Small intestine (tissue), 7 donors: ENCODE measurements around the gene AXIN2. TPM values are rescaled to one million over a fixed set of nuclear protein-coding genes. Genes with fewer than 3 reads are reported as not detected.
A peak's percentile ranks its signal among the peaks of the same experiment; 100 is the strongest.

Experiments
- DNase-seq, 2 donors: peaks; one replicate each; pipeline versions ENCODE4 v3.0.0 to v3.0.0-alpha.2; 2013
- FAIRE-seq: peaks from 2 replicates; lab custom pipeline; 2012; peaks lifted over from hg19 to GRCh38; lab: Jason Lieb, UNC
- H3K27ac ChIP-seq, 3 donors: one replicate each; pipeline ENCODE4 v1.5.1; 2013; ENCODE audit warnings: low read length in 2 of 3, mild to moderate bottlenecking in 2 of 3, control low read depth in 1 of 3, inconsistent platforms in 1 of 3, low read depth in 1 of 3, moderate library complexity in 1 of 3
- H3K27me3 ChIP-seq, 3 donors: one replicate each; pipeline ENCODE4 v1.6.1; 2013; ENCODE audit warnings: low read length in 3 of 3, inconsistent platforms in 1 of 3; ENCODE audit not compliant: control insufficient read depth in 3 of 3, insufficient read depth in 3 of 3
- H3K36me3 ChIP-seq, 3 donors: one replicate each; pipeline ENCODE4 v1.6.1; 2013; ENCODE audit warnings: low read length in 3 of 3, inconsistent platforms in 1 of 3, low read depth in 1 of 3, mild to moderate bottlenecking in 1 of 3, moderate library complexity in 1 of 3; ENCODE audit not compliant: control insufficient read depth in 3 of 3, insufficient read depth in 2 of 3
- H3K4me1 ChIP-seq, 3 donors: one replicate each; pipeline ENCODE4 v1.6.1; 2013; ENCODE audit warnings: low read length in 2 of 3, inconsistent platforms in 1 of 3, low read depth in 1 of 3, mild to moderate bottlenecking in 1 of 3, moderate library complexity in 1 of 3; ENCODE audit not compliant: control insufficient read depth in 3 of 3, insufficient read depth in 2 of 3
- H3K4me3 ChIP-seq, 3 donors: one replicate each; pipeline ENCODE4 v1.5.1; 2013; ENCODE audit warnings: low read length in 3 of 3, control low read depth in 1 of 3, inconsistent platforms in 1 of 3, low read depth in 1 of 3, mild to moderate bottlenecking in 1 of 3, moderate library complexity in 1 of 3
- H3K9me3 ChIP-seq, 2 donors: one replicate each; pipeline ENCODE4 v1.6.1; 2013; ENCODE audit warnings: low read depth in 1 of 2, low read length in 1 of 2; ENCODE audit not compliant: control insufficient read depth in 2 of 2, insufficient read depth in 1 of 2
- WGBS, 3 donors: extraction: QIAGEN DNeasy Blood & Tissue Kit; methylation state at CpG; one replicate each; pipeline ENCODE4 v1.1.7; 2013; 5-methylcytosine and 5-hydroxymethylcytosine counted together
- polyA plus RNA-seq, 4 donors: library from polyadenylated mRNA; stranded (reverse) in 3 of 4; unstranded in 1 of 4; fragments of 200-250 nt in 3 of 4; fragments of 120-200 nt in 1 of 4; gene quantifications; one replicate each; pipeline versions ENCODE4 v1.2.1 to v1.2.3, GENCODE V29; 2013
- donor health status: healthy with polysubstance abuse.
- donor health status: control.
- donor health status: control.
- donor health status: Bipolar disorder and iron deficiency.
- donor health status: healthy.

The AXIN2 gene
- polyA plus RNA-seq, 4 donors, result 0.89 to 11.9 (median 6.0) TPM

DNA sequence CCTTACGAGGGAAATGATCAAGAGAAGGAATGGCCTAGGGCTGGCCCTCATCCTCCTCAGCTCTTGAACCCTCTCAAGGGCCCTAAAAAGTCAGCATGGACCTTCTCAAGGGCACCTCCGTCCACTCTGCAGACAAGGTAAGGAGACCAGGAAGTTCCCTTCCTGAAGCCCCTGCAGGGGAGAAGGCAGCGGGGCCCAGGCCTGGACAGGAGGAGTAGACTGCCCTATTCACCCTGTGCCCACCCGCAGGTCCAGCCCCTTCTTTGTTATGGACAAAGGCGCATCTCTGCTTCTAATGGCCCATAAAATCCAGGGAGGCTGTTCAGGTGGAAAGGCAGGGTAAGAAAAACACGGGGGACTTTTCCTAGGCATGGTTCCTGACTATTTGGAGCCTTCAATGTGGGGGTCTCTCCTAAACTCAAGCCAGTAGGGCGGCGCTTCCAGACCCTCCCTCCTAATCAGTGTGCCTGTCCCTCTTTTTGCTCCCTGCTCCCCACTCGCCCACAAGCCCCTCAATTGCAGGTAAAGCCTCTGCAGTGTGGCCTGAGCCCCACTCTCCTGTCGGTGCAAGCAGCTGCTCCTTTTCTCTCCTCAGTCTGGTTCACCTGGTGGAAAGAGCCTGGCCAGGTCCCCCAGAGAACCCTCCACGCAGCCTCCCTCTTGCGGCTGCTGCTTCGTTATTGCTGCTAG is 28.2 kb downstream of the AXIN2 start:
- 74 to 86% (median 84%) methylated on average over 13 of the region's 13 CpGs for WGBS, 3 donors
- Histone ChIP-seq H3K36me3 (peaks cover 0 to 81% (median 6%) of the 10 kb centered on the region in 3 donors), H3K4me1 (peaks cover 7 to 32% (median 12%) of the 10 kb centered on the region in 3 donors), H3K4me3 (no peak overlapping the region), H3K9me3 (no peaks in the 10 kb centered on the region), H3K27me3 (no peaks in the 10 kb centered on the region), H3K27ac (peak overlapping the region in 1 of 3 donors; percentile 71)
- DNase-seq (no peak), FAIRE-seq (no peak)

DNA sequence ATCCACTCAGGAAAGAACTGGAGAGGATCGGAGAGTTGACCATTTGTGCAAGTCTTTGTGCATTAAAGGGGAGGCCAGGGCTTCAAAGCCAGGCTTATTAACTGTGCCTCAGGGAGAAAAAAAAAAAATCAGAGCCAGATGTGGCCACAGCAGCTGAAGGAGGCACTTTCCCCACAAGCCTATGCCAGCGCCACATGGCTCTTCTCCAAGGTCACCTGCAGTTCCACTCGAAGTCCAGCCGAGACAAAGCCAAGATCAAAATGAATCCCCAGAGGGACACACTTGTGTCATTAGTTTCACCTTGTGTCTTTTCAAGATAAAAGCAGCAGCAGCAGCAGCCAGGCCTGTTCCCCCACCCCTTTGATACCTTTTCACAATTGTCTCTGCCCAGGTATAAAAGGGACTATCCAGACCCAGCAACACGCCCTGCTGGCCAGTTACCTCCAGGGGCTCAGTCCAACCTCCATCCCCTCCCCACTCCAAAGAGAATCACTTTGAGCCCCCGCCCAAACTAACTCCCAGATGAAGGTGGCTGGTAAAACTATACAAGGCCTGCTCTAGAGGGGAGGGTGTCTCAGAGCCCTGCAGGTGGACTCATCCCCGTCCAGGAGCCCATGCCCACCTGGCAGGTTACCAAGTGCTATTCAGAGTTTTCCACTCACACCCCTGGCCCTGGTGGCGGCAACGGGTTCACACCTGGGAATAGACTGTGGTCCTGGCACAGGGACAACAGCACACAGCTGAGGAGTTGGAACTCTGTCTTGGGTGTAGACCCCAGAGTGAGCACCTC is 29.2 kb downstream of the AXIN2 start:
- Histone ChIP-seq H3K4me1 (peaks cover 7 to 32% (median 12%) of the 10 kb centered on the region in 3 donors), H3K9me3 (no peaks in the 10 kb centered on the region), H3K27ac (peak overlapping the region in 1 of 3 donors; percentile 71), H3K27me3 (no peaks in the 10 kb centered on the region), H3K36me3 (peaks cover 0 to 81% (median 6%) of the 10 kb centered on the region in 3 donors), H3K4me3 (no peak overlapping the region)
- FAIRE-seq (no peak), DNase-seq (no peak)
- WGBS, 3 donors, result 38 to 57% (median 41%) methylated on average over 9 of the region's 9 CpGs

DNA sequence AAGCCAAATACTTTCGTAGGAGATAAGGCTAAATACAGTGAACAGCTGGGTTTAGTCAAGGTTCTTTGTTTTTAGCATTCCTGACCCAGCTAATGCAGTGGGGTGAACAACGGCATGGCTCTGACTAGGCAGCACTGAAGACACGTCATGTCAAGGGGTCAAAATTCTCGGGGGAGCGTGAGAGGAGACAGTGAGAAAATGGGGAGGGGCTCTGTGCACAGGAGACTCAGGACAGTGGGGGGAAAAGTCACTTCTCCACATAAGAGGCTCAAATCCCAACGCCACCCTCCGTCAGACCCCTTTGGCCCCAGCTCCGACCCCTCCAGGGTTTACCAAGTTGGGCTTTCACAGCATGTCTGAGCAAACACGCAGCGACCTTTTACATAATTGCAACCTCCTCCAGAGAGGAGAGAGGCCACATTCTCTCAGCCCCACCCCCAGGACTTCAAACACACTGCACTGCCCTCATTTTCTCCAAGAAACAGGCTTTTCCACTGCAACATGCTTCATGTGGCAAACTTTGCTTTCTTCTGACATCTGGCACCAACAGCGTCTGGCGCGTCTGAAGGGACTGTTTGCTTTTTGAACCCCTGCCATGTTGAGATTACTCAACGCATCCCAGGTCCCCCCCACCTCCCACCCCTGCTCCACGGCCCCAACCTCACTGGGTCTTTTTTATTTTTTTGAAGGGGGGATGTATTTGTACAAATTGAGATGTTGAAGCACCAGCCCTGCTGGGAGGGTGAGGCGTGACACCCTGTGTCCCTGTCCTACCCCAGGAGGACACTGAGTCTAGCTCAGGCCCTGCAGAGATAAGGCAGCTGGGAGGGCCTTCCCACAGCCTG is 30.0 kb downstream of the AXIN2 start:
- Histone ChIP-seq H3K9me3 (no peaks in the 10 kb centered on the region), H3K4me1 (peaks cover 7 to 32% (median 12%) of the 10 kb centered on the region in 3 donors), H3K36me3 (peaks cover 0 to 74% (median 3%) of the 10 kb centered on the region in 3 donors), H3K4me3 (no peak overlapping the region), H3K27me3 (no peaks in the 10 kb centered on the region), H3K27ac (peak overlapping the region in 2 of 3 donors; percentile 56 to 71)
- peak; percentile 38 to 74 for DNase-seq
- no peak for FAIRE-seq
- 26 to 34% (median 30%) methylated on average over 16 of the region's 16 CpGs for WGBS, 3 donors

DNA sequence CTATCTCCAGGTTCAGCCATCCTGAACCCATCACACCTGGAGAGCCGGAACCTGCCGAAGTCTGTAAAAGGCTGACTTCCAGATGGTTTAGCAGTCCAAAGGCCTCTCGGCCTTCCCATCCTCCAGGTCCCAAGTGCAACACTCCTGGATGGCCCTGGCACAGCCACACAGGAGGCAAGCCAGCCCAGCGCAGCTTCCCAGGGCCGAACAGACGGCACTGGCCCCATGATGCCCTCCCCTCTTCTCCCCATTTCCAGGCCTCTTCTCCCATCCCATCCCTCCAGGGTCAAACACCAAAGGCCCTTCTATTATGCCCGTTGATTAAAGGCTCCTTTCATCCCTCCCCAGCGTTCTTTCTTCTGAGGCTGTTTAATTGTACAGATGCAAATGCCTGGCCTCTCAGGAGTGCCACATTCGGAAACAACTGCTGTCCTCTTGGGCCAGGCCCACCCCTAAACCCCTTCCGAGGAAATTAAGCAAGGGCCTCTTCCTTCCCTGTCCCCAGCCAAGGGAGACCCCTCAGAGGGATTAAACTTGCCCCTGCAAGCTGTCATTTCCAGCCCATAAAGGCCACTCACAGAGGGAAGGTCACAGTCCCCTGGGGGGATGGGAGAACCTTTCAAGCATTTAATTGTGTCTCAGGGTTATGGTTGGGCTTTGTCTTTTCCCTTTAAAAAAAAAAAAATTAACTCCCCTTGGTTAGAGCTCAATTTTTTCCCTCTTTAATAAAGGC is 30.8 kb downstream of the AXIN2 start:
- WGBS, 3 donors, result 26 to 54% (median 29%) methylated on average over 10 of the region's 10 CpGs
- FAIRE-seq (no peak), DNase-seq (peak in 1 of 2 donors; percentile 77)
- Histone ChIP-seq H3K36me3 (peaks cover 0 to 68% (median 3%) of the 10 kb centered on the region in 3 donors), H3K4me3 (no peak overlapping the region), H3K27me3 (no peaks in the 10 kb centered on the region), H3K9me3 (no peaks in the 10 kb centered on the region), H3K27ac (peak overlapping the region in 2 of 3 donors; percentile 45 to 71), H3K4me1 (peaks cover 7 to 32% (median 12%) of the 10 kb centered on the region in 3 donors)

DNA sequence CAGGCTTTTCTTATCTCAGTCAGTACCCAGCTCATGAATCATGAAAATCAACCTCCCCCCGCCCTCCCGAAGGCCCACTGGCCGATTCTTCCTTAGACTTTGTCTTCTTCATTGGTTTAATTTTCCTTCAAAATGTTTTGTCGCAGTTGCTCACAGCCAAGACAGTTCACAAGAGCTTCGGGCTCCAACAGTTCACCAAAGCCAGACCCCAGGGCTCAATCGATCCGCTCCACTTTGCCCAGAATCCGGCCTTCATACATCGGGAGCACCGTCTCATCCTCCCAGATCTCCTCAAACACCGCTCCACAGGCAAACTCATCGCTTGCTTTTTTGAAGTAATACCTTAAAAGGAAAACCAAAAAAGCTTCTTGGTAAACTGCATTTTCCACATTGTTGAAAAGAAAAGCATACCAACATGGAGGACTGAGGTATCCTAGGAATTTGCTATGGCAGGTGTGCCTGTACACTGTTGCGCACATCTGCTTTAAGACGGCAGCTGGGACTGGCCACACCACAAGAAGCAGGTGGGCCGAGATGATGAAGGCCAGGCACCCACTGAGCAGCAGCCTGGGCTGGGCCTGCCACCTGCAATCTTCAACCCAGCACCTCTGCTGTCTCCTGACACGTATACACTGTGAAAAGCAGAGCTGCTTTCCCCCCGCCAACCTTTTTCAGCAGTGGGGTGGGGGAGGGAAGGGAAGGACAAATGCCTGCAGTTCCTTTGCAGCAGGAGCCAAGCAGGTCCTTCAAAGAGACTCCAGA is 31.5 kb downstream of the AXIN2 start:
- Histone ChIP-seq H3K27me3 (no peaks in the 10 kb centered on the region), H3K9me3 (no peaks in the 10 kb centered on the region), H3K4me3 (no peak overlapping the region), H3K36me3 (peaks cover 0 to 64% (median 3%) of the 10 kb centered on the region in 3 donors), H3K27ac (no peak overlapping the region), H3K4me1 (peaks cover 7 to 32% (median 12%) of the 10 kb centered on the region in 3 donors)
- FAIRE-seq (no peak), DNase-seq (no peak)
- 84 to 89% (median 86%) methylated on average over 17 of the region's 17 CpGs for WGBS, 3 donors

DNA sequence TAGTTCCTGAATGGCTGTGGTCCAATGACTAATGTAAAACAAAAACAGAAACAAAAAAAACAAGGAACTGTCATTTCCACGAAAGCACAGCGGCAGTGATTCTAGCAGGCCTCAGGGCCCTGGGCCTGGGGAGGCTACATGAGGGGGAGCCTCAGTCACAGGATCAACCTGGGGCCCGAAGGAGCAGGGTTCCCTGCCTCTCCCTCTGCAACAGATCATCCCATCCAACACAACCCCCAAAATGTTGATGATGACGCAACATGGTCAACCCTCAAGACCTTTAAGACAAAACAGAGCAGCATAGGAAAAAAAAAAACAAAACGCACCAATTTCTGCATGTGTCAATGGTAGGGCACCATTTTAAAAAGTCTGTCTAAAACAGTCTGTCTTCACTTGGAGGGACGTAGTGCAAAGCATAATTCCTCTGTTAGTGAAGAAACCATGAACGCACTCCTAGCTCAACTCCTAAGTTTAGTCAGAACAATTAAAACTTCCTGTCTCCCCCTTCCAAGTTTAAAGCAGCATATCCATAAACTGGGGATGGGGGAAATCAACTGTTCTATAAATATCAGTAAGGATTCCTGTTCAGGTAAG is 32.3 kb downstream of the AXIN2 start:
- peaks cover 0 to 58% (median 3%) of the 10 kb centered on the region in 3 donors for H3K36me3 ChIP-seq
- no peaks in the 10 kb centered on the region for H3K27me3 ChIP-seq
- H3K9me3 ChIP-seq, result no peaks in the 10 kb centered on the region
- H3K27ac ChIP-seq, result no peak overlapping the region
- H3K4me3 ChIP-seq, result no peak overlapping the region
- DNase-seq (no peak), FAIRE-seq (no peak)
- peaks cover 7 to 39% (median 14%) of the 10 kb centered on the region in 3 donors for H3K4me1 ChIP-seq
- WGBS, 3 donors, result 85 to 92% (median 87%) methylated on average over 7 of the region's 7 CpGs
